DOHH2 (cell line): Measurements from ENCODE around the gene HIBADH.

Experiments used
- H3F3A ChIP-seq: fragments of 200-600 bp; sonication (generic), shearing (Covaris generic); 2 replicates; pipeline ENCODE4 v1.6.0; 2016; ENCODE audit warnings: antibody characterized with exemption, mild to moderate bottlenecking; ENCODE audit not compliant: control insufficient read depth, insufficient read depth
- H3K27ac ChIP-seq: fragments of 200-600 bp; sonication (generic); 2 replicates; pipeline ENCODE4 v1.5.1; 2014; ENCODE audit warnings: low read depth, mild to moderate bottlenecking, low read length, moderate library complexity
- H3K27me3 ChIP-seq: fragments of 200-600 bp; sonication (generic); 2 replicates; pipeline ENCODE4 v1.6.1; 2014; ENCODE audit warnings: mild to moderate bottlenecking, low read length, mixed read lengths; ENCODE audit not compliant: control insufficient read depth
- H3K36me3 ChIP-seq: fragments of 200-600 bp; sonication (generic); 2 replicates; pipeline ENCODE4 v1.6.1; 2014; ENCODE audit warnings: mild to moderate bottlenecking, low read length, moderate library complexity, mixed read lengths; ENCODE audit not compliant: control insufficient read depth
- H3K4me1 ChIP-seq: fragments of 200-600 bp; sonication (generic); 2 replicates; pipeline ENCODE4 v1.6.1; 2014; ENCODE audit warnings: mild to moderate bottlenecking, low read length, mixed read lengths; ENCODE audit not compliant: control insufficient read depth
- H3K4me2 ChIP-seq: fragments of 200-600 bp; sonication (generic); 2 replicates; pipeline ENCODE4 v1.6.0; 2014; ENCODE audit warnings: mild to moderate bottlenecking, low read length, moderate library complexity
- H3K4me3 ChIP-seq: fragments of 200-600 bp; sonication (generic); 2 replicates; pipeline ENCODE4 v1.5.1; 2014; ENCODE audit warnings: mild to moderate bottlenecking, low read length, mixed read lengths
- H3K79me2 ChIP-seq: fragments of 200-600 bp; sonication (generic); 2 replicates; pipeline ENCODE4 v1.6.1; 2014; ENCODE audit warnings: mild to moderate bottlenecking, low read length, mixed read lengths; ENCODE audit not compliant: control insufficient read depth
- H3K9me2 ChIP-seq: fragments of 200-600 bp; sonication (generic); replicated peaks from 2 replicates; pipeline ENCODE4 v1.6.1; 2014; ENCODE audit warnings: mild to moderate bottlenecking, low read length, mixed read lengths; ENCODE audit not compliant: control insufficient read depth
- H3K9me3 ChIP-seq: fragments of 200-600 bp; sonication (generic); 2 replicates; pipeline ENCODE4 v1.6.1; 2014; ENCODE audit warnings: antibody characterized with exemption, low read length, mixed read lengths; ENCODE audit not compliant: control insufficient read depth, insufficient read depth
- H4K20me1 ChIP-seq: fragments of 200-600 bp; sonication (generic); 2 replicates; pipeline ENCODE4 v1.6.0; 2014; ENCODE audit warnings: low read depth, mild to moderate bottlenecking, antibody characterized with exemption, low read length, moderate library complexity; ENCODE audit not compliant: control insufficient read depth, insufficient read depth
- CTCF ChIP-seq: fragments of 200-600 bp; sonication (generic); IDR thresholded peaks from one replicate; pipeline ENCODE4 v1.5.1; 2014; ENCODE audit warnings: antibody characterized with exemption, mild to moderate bottlenecking, low read depth, low read length; ENCODE audit not compliant: poor library complexity, severe bottlenecking
- EZH2phosphoT487 ChIP-seq: fragments of 200-600 bp; sonication (generic); IDR thresholded peaks from 2 replicates; pipeline ENCODE4 v1.6.1; 2017; ENCODE audit warnings: borderline replicate concordance, mild to moderate bottlenecking, antibody characterized with exemption, low read length, moderate library complexity, mixed read lengths

The HIBADH gene

GRCh38 chr7:27518561-27519350 lies 143.9 kb downstream of the HIBADH start:
- TF ChIP-seq CTCF (no peak), EZH2phosphoT487 (no peak)
- Histone ChIP-seq H3K4me1 (no peaks in the 10 kb centered on the region), H4K20me1 (no peaks in the 10 kb centered on the region), H3K9me2 (no peaks in the 10 kb centered on the region), H3K4me3 (no peak overlapping the region), H3K9me3 (no peaks in the 10 kb centered on the region), H3K27me3 (no peaks in the 10 kb centered on the region), H3K36me3 (no peaks in the 10 kb centered on the region), H3K27ac (no peak overlapping the region), H3F3A (no peaks in the 10 kb centered on the region), H3K4me2 (no peak overlapping the region), H3K79me2 (no peaks in the 10 kb centered on the region)

- Histone ChIP-seq H3K27me3 (no peaks in the 10 kb centered on the region), H3K36me3 (no peaks in the 10 kb centered on the region), H3K27ac (no peak overlapping the region), H3K4me3 (no peak overlapping the region), H3K9me2 (no peaks in the 10 kb centered on the region), H3K9me3 (no peaks in the 10 kb centered on the region), H3F3A (no peaks in the 10 kb centered on the region), H3K79me2 (no peaks in the 10 kb centered on the region), H3K4me1 (no peaks in the 10 kb centered on the region), H4K20me1 (no peaks in the 10 kb centered on the region), H3K4me2 (no peak overlapping the region)
- no peak for TF ChIP-seq EZH2phosphoT487
Measured at GRCh38 chr7:27516421-27516820, 146.3 kb downstream of the HIBADH start.

GRCh38 chr7:27515933-27516332 lies 146.8 kb downstream of the HIBADH start:
- TF ChIP-seq EZH2phosphoT487 = no peak
- no peaks in the 10 kb centered on the region for H3K9me3 ChIP-seq
- no peaks in the 10 kb centered on the region for H3K4me1 ChIP-seq
- no peaks in the 10 kb centered on the region for H3K9me2 ChIP-seq
- no peaks in the 10 kb centered on the region for H4K20me1 ChIP-seq
- no peaks in the 10 kb centered on the region for H3K79me2 ChIP-seq
- no peaks in the 10 kb centered on the region for H3K27me3 ChIP-seq
- H3K27ac ChIP-seq = no peak overlapping the region
- H3K4me2 ChIP-seq = no peak overlapping the region
- no peaks in the 10 kb centered on the region for H3K36me3 ChIP-seq
- no peak overlapping the region for H3K4me3 ChIP-seq
- no peaks in the 10 kb centered on the region for H3F3A ChIP-seq

GRCh38 chr7:27514861-27515260 lies 147.8 kb downstream of the HIBADH start:
- TF ChIP-seq EZH2phosphoT487 (no peak), CTCF (no peak)
- no peak overlapping the region for H3K4me3 ChIP-seq
- H4K20me1 ChIP-seq = no peaks in the 10 kb centered on the region
- no peak overlapping the region for H3K27ac ChIP-seq
- no peaks in the 10 kb centered on the region for H3K9me2 ChIP-seq
- H3K4me1 ChIP-seq = no peaks in the 10 kb centered on the region
- H3K36me3 ChIP-seq = no peaks in the 10 kb centered on the region
- H3F3A ChIP-seq = no peaks in the 10 kb centered on the region
- H3K27me3 ChIP-seq = no peaks in the 10 kb centered on the region
- no peaks in the 10 kb centered on the region for H3K79me2 ChIP-seq
- no peak overlapping the region for H3K4me2 ChIP-seq
- no peaks in the 10 kb centered on the region for H3K9me3 ChIP-seq
